Ovary (tissue), 9 donors: Measurements from ENCODE around the gene PPP1R14C. TPM values are rescaled to one million over a fixed set of nuclear protein-coding genes. Genes with fewer than 3 reads are reported as not detected.

ENCODE experiments used
- DNase-seq, 5 donors: peaks; one replicate each; pipeline ENCODE4 v3.0.0-alpha.2; 2019 to 2020
- H3K27ac ChIP-seq, 2 donors: fragments of 200-600 bp; one replicate each; pipeline versions ENCODE4 v1.5.1 to v1.8.0; 2019 to 2022
- H3K27me3 ChIP-seq: fragments of 200-600 bp; one replicate; pipeline ENCODE4 v1.8.0; 2022
- H3K36me3 ChIP-seq: fragments of 200-600 bp; sonication (generic); one replicate; pipeline ENCODE4 v1.5.1; 2019
- H3K4me1 ChIP-seq: one replicate; pipeline ENCODE4 v1.8.1; 2013; ENCODE audit warnings: mild to moderate bottlenecking, moderate library complexity; ENCODE audit not compliant: insufficient read depth
- H3K4me3 ChIP-seq: fragments of 200-600 bp; sonication (generic); one replicate; pipeline ENCODE4 v1.5.1; 2017
- H3K9me3 ChIP-seq, 2 donors: fragments of 200-600 bp in 1 of 2; sonication (generic) in 1 of 2; one replicate each; pipeline versions ENCODE4 v1.5.1 to v1.8.1; 2013 to 2019; ENCODE audit warnings: mild to moderate bottlenecking in 1 of 2, moderate library complexity in 1 of 2
- CTCF ChIP-seq, 3 donors: fragments of 450-650 bp in 2 of 3; fragments of 200-600 bp in 1 of 3; IDR thresholded peaks; one replicate each; pipeline versions ENCODE4 v1.5.1 to v1.8.0; 2016 to 2022; ENCODE audit warnings: antibody characterized with exemption in 3 of 3, mild to moderate bottlenecking in 1 of 3
- EP300 ChIP-seq: sonication (generic); formaldehyde crosslinking; IDR thresholded peaks from one replicate; pipeline ENCODE4 v1.6.1; 2017; ENCODE audit warnings: antibody characterized with exemption
- POLR2A ChIP-seq: fragments of 450-650 bp; IDR thresholded peaks from one replicate; pipeline ENCODE4 v1.6.1; 2017; ENCODE audit warnings: antibody characterized with exemption, mild to moderate bottlenecking, moderate library complexity
- WGBS, 3 donors: extraction: QIAGEN DNeasy Blood & Tissue Kit in 1 of 3; methylation state at CpG; one replicate each; pipeline versions ENCODE4 v1.1.5 to v1.1.7; 2013 to 2017; 5-methylcytosine and 5-hydroxymethylcytosine counted together
- intact Hi-C, 4 donors: fragments of 100-400 bp; cut with DNase I; formaldehyde crosslinking; loops; one replicate each; pipeline versions ENCODE4 v1.11.0 to v1.15.1; 2022 to 2023
- polyA plus RNA-seq, 2 donors: library from polyadenylated mRNA; stranded (reverse); fragments of 200-250 nt in 1 of 2; fragments of 350-450 nt in 1 of 2; fragmentation: Illumina TruSeq in 1 of 2; extraction: RNeasy Lipid Tissue Mini Kit (QIAGEN cat#74804) in 1 of 2; gene quantifications; one replicate each; pipeline ENCODE4 v1.2.3, GENCODE V29; 2013 to 2014
- total RNA-seq, 7 donors: library from RNA; depleted of rRNA in 2 of 7; stranded (reverse); fragments of >200 nt in 2 of 7; fragmentation: NEBNext Ultra II Directional in 3 of 7; extraction: Animal tissue kit (Norgen Biotek cat#: 25700) in 3 of 7; gene quantifications; one replicate each; pipeline versions ENCODE4 v1.1.0 to v1.2.4, GENCODE V29; 2016 to 2023
- donor health status: DM: no; HTN: no; CAD: no; lungs with moderate emphysema.
- donor health status: DM: no; HTN: no; CAD: no.
- donor health status: Bipolar disorder and iron deficiency.
- donor health status: DM: yes; HTN: yes; CAD: no.
- donor health status: DM: no; HTN: no; CAD: no.
- donor health status: DM: yes; HTN: yes; CAD: no.

The PPP1R14C gene
- total and polyA plus RNA-seq, 9 donors = 0.12 to 8.6 (median 0.40) TPM; not detected in 2

GRCh38 chr6:150273457-150274309, 130.8 kb downstream of the PPP1R14C start:
- Histone ChIP-seq H3K27ac (no peak overlapping the region), H3K9me3 (no peaks in the 10 kb centered on the region), H3K27me3 (no peaks in the 10 kb centered on the region), H3K4me1 (no peaks in the 10 kb centered on the region), H3K4me3 (no peak overlapping the region), H3K36me3 (no peaks in the 10 kb centered on the region)
- intact Hi-C loops = no loop called here
- DNase-seq = no peak
- no peak for TF ChIP-seq EP300
- no peak for TF ChIP-seq CTCF (IDR thresholded peaks at IDR 0.05)
- no peak for TF ChIP-seq POLR2A
- 84% methylated on average over 15 of the region's 15 CpGs for WGBS, 3 donors

GRCh38 chr6:150275489-150275888, 132.6 kb downstream of the PPP1R14C start:
- Histone ChIP-seq H3K4me3 (no peak overlapping the region), H3K36me3 (no peaks in the 10 kb centered on the region), H3K9me3 (no peaks in the 10 kb centered on the region), H3K27ac (no peak overlapping the region), H3K27me3 (no peaks in the 10 kb centered on the region), H3K4me1 (no peaks in the 10 kb centered on the region)
- 88 to 92% (median 89%) methylated on average over 5 to 6 of the region's 6 CpGs for WGBS, 3 donors
- no peak for DNase-seq
- intact Hi-C loops = no loop called here
- TF ChIP-seq CTCF (IDR thresholded peaks at IDR 0.05) = no peak

- TF ChIP-seq POLR2A = no peak
- TF ChIP-seq EP300 = no peak
- TF ChIP-seq CTCF (IDR thresholded peaks at IDR 0.05) = no peak
- WGBS, 3 donors = 75 to 85% (median 77%) methylated on average over 8 of the region's 8 CpGs
- H3K4me3 ChIP-seq = no peak overlapping the region
- no peaks in the 10 kb centered on the region for H3K27me3 ChIP-seq
- no peak for DNase-seq
- H3K27ac ChIP-seq = no peak overlapping the region
- H3K4me1 ChIP-seq = no peaks in the 10 kb centered on the region
- intact Hi-C loops = no loop called here
- H3K9me3 ChIP-seq = no peaks in the 10 kb centered on the region
- no peaks in the 10 kb centered on the region for H3K36me3 ChIP-seq
Measured at GRCh38 chr6:150276168-150276936, 133.5 kb downstream of the PPP1R14C start.

- H3K27me3 ChIP-seq = no peaks in the 10 kb centered on the region
- no peak overlapping the region for H3K4me3 ChIP-seq
- no peak overlapping the region for H3K27ac ChIP-seq
- H3K9me3 ChIP-seq = no peaks in the 10 kb centered on the region
- intact Hi-C loops = no loop called here
- TF ChIP-seq EP300 (no peak), CTCF (IDR thresholded peaks at IDR 0.05) (no peak), POLR2A (no peak)
- DNase-seq = no peak
- WGBS, 3 donors = 73 to 82% (median 78%) methylated on average over 10 of the region's 10 CpGs
- no peaks in the 10 kb centered on the region for H3K4me1 ChIP-seq
- no peaks in the 10 kb centered on the region for H3K36me3 ChIP-seq
Measured at GRCh38 chr6:150276937-150277742, 134.3 kb downstream of the PPP1R14C start.
